HEK293 (cell line): ENCODE measurements around the gene ZER1.

Experiments
- IKZF3 ChIP-seq: fragments of 450-650 bp; IDR thresholded peaks from 2 replicates; pipeline ENCODE4 v1.5.0; 2018; ENCODE audit warnings: missing biosample characterization, mild to moderate bottlenecking, missing genetic modification characterization, moderate library complexity
- KLF9 ChIP-seq: fragments of 450-650 bp; formaldehyde crosslinking; IDR thresholded peaks from 2 replicates; pipeline ENCODE4 v1.5.1; 2016; ENCODE audit warnings: missing biosample characterization, missing genetic modification characterization, low read depth
- PRDM1 ChIP-seq: fragments of 450-650 bp; formaldehyde crosslinking; IDR thresholded peaks from 2 replicates; pipeline ENCODE4; 2016; ENCODE audit warnings: missing biosample characterization, missing genetic modification characterization
- REPIN1 ChIP-seq: fragments of 450-650 bp; formaldehyde crosslinking; IDR thresholded peaks from 2 replicates; pipeline ENCODE4 v1.5.1; 2017; ENCODE audit warnings: missing biosample characterization, missing genetic modification characterization, low read depth
- SCRT2 ChIP-seq: fragments of 450-650 bp; formaldehyde crosslinking; IDR thresholded peaks from 2 replicates; pipeline ENCODE4 v1.5.1; 2016; ENCODE audit warnings: missing biosample characterization, missing genetic modification characterization
- ZBTB44 ChIP-seq: fragments of 450-650 bp; IDR thresholded peaks from 2 replicates; pipeline ENCODE4 v1.5.1; 2018; ENCODE audit warnings: missing biosample characterization, mild to moderate bottlenecking, missing genetic modification characterization
- ZEB2 ChIP-seq: fragments of 450-650 bp; formaldehyde crosslinking; IDR thresholded peaks from 2 replicates; pipeline ENCODE4 v1.5.1; 2016; ENCODE audit warnings: missing biosample characterization, missing genetic modification characterization
- ZFP37 ChIP-seq: fragments of 450-650 bp; formaldehyde crosslinking; IDR thresholded peaks from 2 replicates; pipeline ENCODE4 v1.5.1; 2016; ENCODE audit warnings: missing biosample characterization, missing genetic modification characterization
- ZNF24 ChIP-seq: fragments of 450-650 bp; formaldehyde crosslinking; IDR thresholded peaks from 2 replicates; pipeline ENCODE4 v1.5.1; 2016; ENCODE audit warnings: missing biosample characterization, missing genetic modification characterization
- ZNF48 ChIP-seq: fragments of 450-650 bp; formaldehyde crosslinking; IDR thresholded peaks from 2 replicates; pipeline ENCODE4 v1.5.1; 2016; ENCODE audit warnings: missing biosample characterization, missing genetic modification characterization
- ZNF544 ChIP-seq: fragments of 450-650 bp; formaldehyde crosslinking; IDR thresholded peaks from 2 replicates; pipeline ENCODE4 v1.5.0; 2017; ENCODE audit warnings: missing biosample characterization, missing genetic modification characterization
- TF ChIP-seq, protein P1 (sequence below): fragments of 450-650 bp; formaldehyde crosslinking; IDR thresholded peaks from 2 replicates; pipeline ENCODE4 v1.5.1; 2016; ENCODE audit warnings: missing biosample characterization, missing genetic modification characterization
- TF ChIP-seq, protein P2 (sequence below): fragments of 450-650 bp; formaldehyde crosslinking; IDR thresholded peaks from 2 replicates; pipeline ENCODE4 v1.5.1; 2016; ENCODE audit warnings: missing biosample characterization, missing genetic modification characterization

DNA sequence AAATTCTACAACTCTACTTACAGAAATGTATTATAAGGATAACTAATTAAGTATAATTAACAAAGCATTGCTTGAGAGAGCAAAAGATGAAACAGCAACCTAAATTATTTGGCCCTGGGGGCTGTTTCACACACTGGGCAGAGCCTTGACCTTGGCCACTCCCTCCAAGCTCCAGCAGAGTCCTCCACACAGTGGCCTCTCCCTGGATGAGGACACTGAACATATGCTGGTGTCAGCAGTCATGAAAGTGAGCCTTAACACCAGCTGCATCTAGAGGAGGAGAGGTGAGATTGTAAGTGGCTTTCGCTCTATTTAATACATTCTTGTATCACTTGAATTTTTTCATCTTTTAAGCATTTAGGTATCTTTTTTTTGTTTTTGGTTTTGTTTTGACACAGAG is 24.5 kb downstream of the ZER1 start:
- TF ChIP-seq ZBTB44 (tag by site-specific recombination) = no peak
- TF ChIP-seq, protein P1, sequence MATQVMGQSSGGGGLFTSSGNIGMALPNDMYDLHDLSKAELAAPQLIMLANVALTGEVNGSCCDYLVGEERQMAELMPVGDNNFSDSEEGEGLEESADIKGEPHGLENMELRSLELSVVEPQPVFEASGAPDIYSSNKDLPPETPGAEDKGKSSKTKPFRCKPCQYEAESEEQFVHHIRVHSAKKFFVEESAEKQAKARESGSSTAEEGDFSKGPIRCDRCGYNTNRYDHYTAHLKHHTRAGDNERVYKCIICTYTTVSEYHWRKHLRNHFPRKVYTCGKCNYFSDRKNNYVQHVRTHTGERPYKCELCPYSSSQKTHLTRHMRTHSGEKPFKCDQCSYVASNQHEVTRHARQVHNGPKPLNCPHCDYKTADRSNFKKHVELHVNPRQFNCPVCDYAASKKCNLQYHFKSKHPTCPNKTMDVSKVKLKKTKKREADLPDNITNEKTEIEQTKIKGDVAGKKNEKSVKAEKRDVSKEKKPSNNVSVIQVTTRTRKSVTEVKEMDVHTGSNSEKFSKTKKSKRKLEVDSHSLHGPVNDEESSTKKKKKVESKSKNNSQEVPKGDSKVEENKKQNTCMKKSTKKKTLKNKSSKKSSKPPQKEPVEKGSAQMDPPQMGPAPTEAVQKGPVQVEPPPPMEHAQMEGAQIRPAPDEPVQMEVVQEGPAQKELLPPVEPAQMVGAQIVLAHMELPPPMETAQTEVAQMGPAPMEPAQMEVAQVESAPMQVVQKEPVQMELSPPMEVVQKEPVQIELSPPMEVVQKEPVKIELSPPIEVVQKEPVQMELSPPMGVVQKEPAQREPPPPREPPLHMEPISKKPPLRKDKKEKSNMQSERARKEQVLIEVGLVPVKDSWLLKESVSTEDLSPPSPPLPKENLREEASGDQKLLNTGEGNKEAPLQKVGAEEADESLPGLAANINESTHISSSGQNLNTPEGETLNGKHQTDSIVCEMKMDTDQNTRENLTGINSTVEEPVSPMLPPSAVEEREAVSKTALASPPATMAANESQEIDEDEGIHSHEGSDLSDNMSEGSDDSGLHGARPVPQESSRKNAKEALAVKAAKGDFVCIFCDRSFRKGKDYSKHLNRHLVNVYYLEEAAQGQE (tag by site-specific recombination) = no peak
- TF ChIP-seq, protein P2, sequence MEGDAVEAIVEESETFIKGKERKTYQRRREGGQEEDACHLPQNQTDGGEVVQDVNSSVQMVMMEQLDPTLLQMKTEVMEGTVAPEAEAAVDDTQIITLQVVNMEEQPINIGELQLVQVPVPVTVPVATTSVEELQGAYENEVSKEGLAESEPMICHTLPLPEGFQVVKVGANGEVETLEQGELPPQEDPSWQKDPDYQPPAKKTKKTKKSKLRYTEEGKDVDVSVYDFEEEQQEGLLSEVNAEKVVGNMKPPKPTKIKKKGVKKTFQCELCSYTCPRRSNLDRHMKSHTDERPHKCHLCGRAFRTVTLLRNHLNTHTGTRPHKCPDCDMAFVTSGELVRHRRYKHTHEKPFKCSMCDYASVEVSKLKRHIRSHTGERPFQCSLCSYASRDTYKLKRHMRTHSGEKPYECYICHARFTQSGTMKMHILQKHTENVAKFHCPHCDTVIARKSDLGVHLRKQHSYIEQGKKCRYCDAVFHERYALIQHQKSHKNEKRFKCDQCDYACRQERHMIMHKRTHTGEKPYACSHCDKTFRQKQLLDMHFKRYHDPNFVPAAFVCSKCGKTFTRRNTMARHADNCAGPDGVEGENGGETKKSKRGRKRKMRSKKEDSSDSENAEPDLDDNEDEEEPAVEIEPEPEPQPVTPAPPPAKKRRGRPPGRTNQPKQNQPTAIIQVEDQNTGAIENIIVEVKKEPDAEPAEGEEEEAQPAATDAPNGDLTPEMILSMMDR (tag by site-specific recombination) = no peak
- TF ChIP-seq ZNF48 (tag by site-specific recombination) = no peak
- no peak for TF ChIP-seq ZNF544 (tag by site-specific recombination)
- TF ChIP-seq SCRT2 (tag by site-specific recombination) = no peak
- TF ChIP-seq ZNF24 (tag by site-specific recombination) = no peak
- TF ChIP-seq ZEB2 (tag by site-specific recombination) = no peak
- TF ChIP-seq REPIN1 (tag by site-specific recombination) = no peak
- no peak for TF ChIP-seq PRDM1
- no peak for TF ChIP-seq KLF9 (tag by site-specific recombination)
- no peak for TF ChIP-seq ZFP37 (tag by site-specific recombination)
- no peak for TF ChIP-seq IKZF3 (tag by site-specific recombination)
